HG03039 (cell line): Measurements from ENCODE around the gene EXTL1.

Experiments used
- ATAC-seq: cut with Tn5 transposase; IDR thresholded peaks from one replicate; pipeline ENCODE4 v1.9.1; 2021; ENCODE audit warnings: mild to moderate bottlenecking, moderate library complexity; ENCODE audit not compliant: unreplicated experiment

EXTL1 gene

DNA sequence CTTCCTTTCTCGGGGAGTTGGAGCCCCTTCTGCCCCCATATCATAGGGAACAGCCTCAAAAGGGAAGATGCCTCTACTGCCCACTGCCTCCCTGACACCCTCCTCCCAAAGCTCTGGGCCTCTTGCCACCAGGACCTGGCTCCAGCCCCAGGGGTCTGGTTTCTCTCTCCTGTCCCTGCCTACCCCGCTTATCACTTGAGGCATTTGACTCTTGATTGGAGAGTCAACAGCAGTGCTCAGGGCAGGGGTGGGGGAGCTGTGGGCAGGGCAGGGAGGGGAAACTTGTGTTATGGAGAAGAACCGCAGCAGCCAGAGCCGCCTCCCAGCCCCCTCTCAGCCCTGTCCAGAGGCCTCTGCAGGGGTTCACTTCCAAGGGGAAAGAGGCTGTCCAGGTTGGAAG lies 45.3 kb downstream of the EXTL1 start:
- ATAC-seq: no peak

DNA sequence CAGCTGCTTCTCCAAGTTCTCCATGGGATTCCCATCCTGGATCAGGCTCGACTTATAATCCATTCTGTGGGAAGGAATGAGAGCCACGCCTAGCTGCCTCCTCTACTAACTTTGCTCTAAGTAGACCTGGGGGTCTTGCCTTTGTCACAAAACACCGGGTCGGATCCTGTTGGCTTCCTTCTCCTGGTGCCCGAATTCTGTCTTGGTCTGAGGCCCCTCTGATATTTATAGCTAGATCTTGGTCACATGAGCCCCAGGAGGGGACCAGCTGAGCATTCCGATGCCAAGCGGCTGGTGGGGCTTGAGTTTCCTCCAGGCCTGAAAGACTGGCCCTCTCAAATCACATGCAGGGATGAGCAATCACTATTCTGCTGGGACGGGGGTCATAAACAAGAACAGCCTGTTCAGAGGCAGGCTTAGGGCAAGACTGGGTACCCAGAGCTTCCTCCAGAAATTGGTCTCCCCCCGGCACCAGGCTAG lies 45.9 kb downstream of the EXTL1 start, which contains the start of gene TRIM63:
Gene TRIM63 (minus strand): TSS at position 199 of the 480 bp plus-strand sequence. CDS start 136 bp downstream, at position 63.
- no peak for ATAC-seq

GRCh38 chr1:26069941-26070295 lies 48.3 kb downstream of the EXTL1 start:
- ATAC-seq: no peak

DNA sequence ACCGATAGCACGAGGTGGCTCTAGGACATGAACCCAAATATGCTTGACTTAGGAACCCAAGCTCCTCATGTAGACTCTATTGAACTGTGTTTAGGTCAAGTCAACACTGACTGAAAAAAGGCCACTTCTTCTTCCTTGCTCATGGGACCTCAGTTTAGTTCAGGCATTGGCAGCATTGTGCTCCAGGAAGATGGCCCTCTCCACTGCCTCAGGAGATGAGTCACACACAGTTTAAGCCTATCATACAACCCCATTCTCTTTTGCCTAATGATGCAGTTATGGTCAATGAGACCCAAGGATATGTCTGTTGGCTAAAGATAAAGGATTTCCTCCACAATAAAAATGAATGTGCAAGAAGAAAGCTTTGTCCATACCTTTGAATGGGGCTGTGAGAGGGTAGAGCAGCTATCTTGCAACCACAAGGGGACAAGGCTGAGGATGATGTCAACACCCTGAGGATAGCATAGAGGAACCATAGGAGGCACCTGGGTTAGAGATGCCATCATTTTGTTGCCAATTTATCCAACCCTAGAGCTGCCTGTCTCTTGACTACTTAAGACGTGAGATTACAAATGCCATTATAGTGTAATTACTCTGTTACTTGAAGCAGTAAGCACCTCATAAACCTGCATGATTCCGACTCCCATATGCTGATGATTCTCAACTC lies 48.9 kb downstream of the EXTL1 start:
- no peak for ATAC-seq

GRCh38 chr1:26070963-26071342 lies 49.4 kb downstream of the EXTL1 start:
- ATAC-seq: no peak

DNA sequence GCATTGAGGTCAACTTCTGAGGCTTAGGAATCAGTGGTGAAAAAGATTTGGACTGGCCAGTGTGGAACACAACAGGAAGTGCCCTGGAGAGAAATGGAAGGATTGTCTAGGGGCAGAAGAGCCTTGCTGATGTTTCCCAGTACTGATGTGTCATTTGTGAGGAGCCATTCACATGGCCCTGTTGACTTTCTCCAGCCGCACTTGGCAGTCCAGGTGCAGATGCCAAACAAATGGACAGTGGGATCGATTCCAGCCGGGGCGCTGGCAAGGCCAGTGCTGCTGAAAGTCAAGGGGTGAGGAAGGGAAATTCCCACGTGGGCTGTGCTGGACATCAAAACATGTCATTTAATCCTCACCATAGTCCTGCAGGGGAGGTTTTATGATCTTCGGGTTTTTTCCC lies 50.7 kb downstream of the EXTL1 start:
- ATAC-seq: no peak

- ATAC-seq: no peak
These were observed 54.0 kb downstream of the EXTL1 start for GRCh38 chr1:26075421-26076144.

DNA sequence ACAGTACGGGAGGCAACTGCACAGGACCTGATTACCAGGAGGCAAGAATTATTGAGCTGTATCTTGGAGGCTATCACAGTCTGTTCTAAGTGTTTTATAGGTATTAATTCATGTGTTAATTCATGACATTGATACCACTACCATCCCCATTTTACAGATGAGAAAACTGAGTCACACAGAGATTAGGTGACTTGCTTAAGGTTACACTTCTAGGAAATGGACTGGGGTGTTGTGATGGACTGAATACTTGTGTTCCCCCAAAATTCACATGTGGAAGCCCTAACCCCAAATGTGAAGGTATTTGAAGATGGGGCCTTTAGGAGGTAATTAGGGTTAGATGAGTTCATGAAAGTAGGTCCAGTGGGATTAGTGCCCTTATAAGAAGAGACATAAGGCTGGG lies 55.9 kb downstream of the EXTL1 start:
- ATAC-seq: no peak

DNA sequence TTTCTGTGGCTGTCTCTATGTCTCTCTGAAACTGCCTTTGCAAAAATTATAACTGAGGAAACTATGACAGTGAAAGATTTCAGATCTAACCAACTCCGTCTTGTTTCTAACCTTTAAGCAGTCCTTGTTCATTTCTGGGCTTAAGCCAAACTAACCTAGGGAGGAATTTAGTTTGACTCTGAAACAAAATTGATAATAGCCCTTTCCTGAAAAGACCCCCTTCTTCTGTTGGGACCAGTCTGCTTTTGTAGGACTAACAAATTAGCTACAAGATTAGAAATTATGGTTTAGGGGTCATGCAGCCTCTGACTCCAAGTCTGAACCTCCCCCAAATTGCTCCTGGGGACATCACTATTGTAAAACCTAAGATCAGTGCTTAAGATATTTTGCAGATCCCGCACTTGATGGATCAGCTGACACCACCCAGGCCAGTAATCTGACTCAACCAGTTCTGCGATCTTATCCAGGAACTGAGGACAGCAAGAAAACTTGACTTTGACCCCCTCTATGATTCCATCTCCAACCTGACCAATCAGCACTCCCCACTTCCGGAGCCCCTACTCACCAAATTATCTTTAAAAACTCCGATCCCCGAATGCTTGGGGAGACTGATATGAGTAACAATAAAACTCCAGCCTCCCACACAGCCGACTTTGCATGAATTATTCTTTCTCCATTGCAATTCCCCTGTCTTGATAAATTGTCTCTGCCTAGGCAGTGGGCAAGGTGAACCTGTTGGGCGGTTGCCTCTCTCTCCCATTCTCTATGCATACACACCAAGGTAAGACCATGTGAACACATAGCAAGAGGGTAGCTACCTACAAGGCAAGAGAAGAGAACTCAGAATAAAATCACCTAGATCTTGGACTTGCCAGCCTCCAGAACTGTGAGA lies 57.0 kb downstream of the EXTL1 start:
- no peak for ATAC-seq

GRCh38 chr1:26079178-26079563 lies 57.6 kb downstream of the EXTL1 start:
- no peak for ATAC-seq

GRCh38 chr1:26079960-26080814 lies 58.6 kb downstream of the EXTL1 start:
- ATAC-seq: no peak

DNA sequence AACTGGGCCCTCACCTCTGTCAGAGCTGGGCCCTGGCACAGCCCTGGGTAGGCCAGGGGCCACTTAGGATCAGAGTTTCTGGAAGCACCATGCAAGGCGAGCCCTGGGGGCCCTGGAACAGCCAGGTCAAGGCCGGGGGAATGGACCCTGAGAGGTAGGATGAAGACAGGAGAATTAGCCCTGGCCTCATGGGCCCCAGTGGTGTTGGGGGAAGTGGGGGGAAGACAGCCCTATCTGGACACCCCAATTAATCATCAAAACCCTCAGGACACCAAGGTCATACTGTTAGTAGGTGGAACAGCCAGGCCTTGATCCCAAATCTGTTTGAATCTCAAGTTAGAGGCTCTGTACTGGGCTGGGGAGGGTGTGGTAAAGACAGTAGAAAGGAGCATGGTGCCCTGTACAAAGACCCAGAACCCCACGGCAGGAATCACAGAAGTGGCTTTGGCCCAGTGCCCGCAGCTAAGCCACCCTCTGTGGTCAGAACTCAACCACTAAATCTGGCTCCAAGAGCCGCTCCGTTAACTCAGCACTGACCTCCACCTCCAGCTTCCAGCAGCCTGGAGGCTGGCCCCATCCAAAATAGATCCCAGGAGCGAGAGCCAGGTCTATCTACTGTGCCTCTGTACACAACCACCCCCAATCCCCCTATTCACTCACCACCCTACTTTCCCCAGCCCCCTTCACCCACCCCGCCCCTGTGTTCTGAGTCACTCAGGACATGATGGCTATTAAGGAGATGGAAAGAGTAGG lies 59.9 kb downstream of the EXTL1 start:
- no peak for ATAC-seq

GRCh38 chr1:26082020-26082350 lies 60.4 kb downstream of the EXTL1 start:
- no peak for ATAC-seq

DNA sequence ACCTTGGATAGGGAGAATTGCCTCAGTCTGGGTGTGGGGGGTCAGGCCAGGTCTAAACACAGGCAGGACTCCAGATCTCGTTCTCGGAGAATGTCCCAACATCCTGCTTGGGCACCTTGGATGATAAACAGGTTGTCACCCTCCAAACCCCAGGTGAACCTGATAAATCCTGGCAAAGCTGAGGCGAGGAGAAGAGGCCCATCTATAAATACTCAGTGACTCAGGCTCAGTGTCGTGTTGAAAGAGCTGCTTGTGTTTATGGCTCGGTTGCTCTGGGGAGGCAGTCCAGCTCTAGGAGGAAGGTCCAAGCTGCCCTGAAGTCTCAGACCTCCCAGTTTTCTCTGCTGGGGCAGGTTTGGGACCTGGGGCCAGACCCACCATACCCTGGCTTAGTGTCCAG lies 61.6 kb downstream of the EXTL1 start:
- ATAC-seq: no peak

DNA sequence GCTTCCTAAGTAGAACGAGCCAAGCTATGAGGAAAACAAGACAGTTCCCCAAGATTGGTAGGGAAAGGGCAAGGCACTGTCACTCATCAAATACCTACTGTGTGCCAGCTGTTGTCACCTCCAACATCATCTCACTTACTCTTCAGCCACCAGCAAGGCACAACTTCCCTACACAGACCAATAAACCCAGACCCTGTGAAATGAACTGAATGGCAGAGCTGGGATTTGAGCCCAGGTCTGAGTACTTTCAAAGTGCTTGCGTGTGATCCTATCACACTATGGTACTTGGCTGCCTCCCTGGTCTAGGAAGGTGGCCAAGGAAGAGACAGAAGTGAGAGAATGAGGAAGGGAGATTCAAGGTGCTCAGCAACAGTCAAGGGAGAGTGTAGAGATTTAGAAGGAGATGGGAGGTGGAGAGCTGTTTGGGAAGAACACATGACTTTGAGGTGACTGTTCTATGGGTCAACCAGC lies 62.6 kb downstream of the EXTL1 start:
- ATAC-seq: no peak

- no peak for ATAC-seq
These were observed 63.3 kb downstream of the EXTL1 start for GRCh38 chr1:26084844-26085243.
